ENCODE data around the gene CPXM1. TPM values are rescaled to one million over a fixed set of nuclear protein-coding genes. Genes with fewer than 3 reads are reported as not detected.
A peak's percentile ranks its signal among the peaks of the same experiment; 100 is the strongest.

Gene CPXM1
- total and polyA plus RNA-seq, 9 of the 15 experiments (the other 6 are each of a cell fraction or from before 2014, with no cell fraction given) = 0.04 to 1.1 (median 0.37) TPM; not detected in 2

DNA sequence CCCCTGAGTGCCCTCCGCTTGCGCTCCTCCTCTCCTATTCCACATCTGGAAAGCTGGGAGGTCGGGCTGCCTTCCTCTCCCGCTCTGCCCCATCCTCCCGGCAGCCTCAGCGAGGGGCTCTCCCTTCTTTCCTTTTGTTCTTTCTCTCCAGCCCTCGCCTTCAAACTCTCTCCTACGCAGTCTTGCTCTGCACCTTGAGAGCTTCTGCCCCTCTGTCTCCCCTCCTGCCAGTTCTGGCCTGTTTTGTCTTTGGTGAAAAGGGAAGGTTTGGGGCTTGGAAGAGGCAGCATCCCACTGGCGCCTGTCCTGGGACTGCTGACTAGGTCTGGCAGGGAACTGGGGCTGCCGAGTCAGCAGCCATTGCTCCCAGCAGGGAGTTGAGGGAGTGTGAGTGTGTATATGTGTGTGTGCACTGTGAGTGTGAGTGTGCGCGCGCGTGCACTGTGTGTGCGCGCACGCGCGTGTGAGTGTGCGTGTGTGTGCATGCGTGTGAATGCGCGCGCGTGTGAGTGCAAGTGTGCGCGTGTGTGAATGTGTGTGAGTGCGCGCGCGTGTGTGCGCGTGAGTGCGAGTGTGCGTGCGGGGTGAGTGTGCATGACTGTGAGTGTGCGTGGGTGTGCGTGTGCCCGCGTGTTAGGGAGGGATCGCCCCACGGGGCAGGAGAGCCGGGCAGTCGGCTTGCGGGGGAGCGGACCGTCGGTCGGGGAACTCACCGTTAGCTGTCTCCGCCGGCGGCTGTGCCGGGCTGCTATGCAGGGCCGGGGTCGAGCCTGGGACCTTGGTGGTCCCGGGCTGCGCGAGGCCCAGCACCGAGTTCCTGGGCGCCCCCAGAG is 523 bp downstream of the CPXM1 start:
- intact Hi-C loops (cut with micrococcal nuclease) = no loop called here
- DNase-seq (ENCODE audit: extremely low read depth in 1 of 4, low spot score in 3 of 4) = no peak
- no peak overlapping the region for H2AFZ ChIP-seq (ENCODE audit: low read depth, low read length)
- H3K4me3 ChIP-seq = no peak overlapping the region
- no peak overlapping the region; a peak in 1 of 4 replicates for H3K9ac ChIP-seq (ENCODE audit: insufficient read depth in 1 of 2, low read depth in 2 of 2, low read length in 2 of 2)
- no peaks in the 10 kb centered on the region for H3K79me2 ChIP-seq (ENCODE audit: control insufficient read depth, insufficient read depth, low read length)
- H3K36me3 ChIP-seq (ENCODE audit: control insufficient read depth, insufficient read depth, low read length) = no peaks in the 10 kb centered on the region
- WGBS (ENCODE audit: insufficient coverage, low coverage, missing lambda C conversion rate) = 53% methylated on average over 11 of the region's 61 CpGs
- no peak for FAIRE-seq
- no peaks in the 10 kb centered on the region for H3K9me3 ChIP-seq (replicated peaks; ENCODE audit: control insufficient read depth, insufficient read depth, low read depth, low read length)
- BruUV-seq (replicated peaks) = no TSS peak
- peaks cover 4 to 40% of the 10 kb centered on the region in 2 experiments; a peak in 4 of 5 replicates for H3K4me1 ChIP-seq (replicated peaks in 1 of 2; ENCODE audit: control insufficient read depth in 2 of 2, insufficient read depth in 2 of 2, low read length in 2 of 2)
- in situ Hi-C loops (cut with MboI) = no loop called here
- ChIA-PET CTCF (ENCODE audit: low intra/inter-chr PET ratio) (no interaction called here), POLR2A (interaction anchor here (1.0 kb wide), 1 partner anchor 10 kb away, joined by 4 read pairs; no protein-coding TSS in a partner anchor)
- peaks cover 12% of the 10 kb centered on the region; the same call in 1 of the 2 replicates for H4K20me1 ChIP-seq (replicated peaks; ENCODE audit: control insufficient read depth, insufficient read depth, low read length)
- no peaks in the 10 kb centered on the region for H3K9me1 ChIP-seq (ENCODE audit: control insufficient read depth, insufficient read depth, low read length)
- peaks cover 7 to 42% of the 10 kb centered on the region in 2 experiments; a peak in 4 of 5 replicates for H3K27me3 ChIP-seq (ENCODE audit: control insufficient read depth in 2 of 2, insufficient read depth in 2 of 2, low read length in 2 of 2)
- no peak overlapping the region for H3K27ac ChIP-seq (ENCODE audit: extremely low read depth, low read depth, low read length)
- H3K4me2 ChIP-seq (ENCODE audit: insufficient read depth, low read length) = no peak overlapping the region
- no peak for ATAC-seq
- TF ChIP-seq, protein P1, sequence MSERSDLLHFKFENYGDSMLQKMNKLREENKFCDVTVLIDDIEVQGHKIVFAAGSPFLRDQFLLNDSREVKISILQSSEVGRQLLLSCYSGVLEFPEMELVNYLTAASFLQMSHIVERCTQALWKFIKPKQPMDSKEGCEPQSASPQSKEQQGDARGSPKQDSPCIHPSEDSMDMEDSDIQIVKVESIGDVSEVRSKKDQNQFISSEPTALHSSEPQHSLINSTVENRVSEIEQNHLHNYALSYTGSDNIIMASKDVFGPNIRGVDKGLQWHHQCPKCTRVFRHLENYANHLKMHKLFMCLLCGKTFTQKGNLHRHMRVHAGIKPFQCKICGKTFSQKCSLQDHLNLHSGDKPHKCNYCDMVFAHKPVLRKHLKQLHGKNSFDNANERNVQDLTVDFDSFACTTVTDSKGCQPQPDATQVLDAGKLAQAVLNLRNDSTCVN (CRISPR knock-in tag; IDR thresholded peaks at IDR 0.05) = no peak
- TF ChIP-seq SRSF3 (IDR thresholded peaks at IDR 0.05; ENCODE audit: insufficient read depth, low read length) = no peak
- TF ChIP-seq NBN (IDR thresholded peaks at IDR 0.05; ENCODE audit: low read depth) = no peak
- TF ChIP-seq, protein P2, sequence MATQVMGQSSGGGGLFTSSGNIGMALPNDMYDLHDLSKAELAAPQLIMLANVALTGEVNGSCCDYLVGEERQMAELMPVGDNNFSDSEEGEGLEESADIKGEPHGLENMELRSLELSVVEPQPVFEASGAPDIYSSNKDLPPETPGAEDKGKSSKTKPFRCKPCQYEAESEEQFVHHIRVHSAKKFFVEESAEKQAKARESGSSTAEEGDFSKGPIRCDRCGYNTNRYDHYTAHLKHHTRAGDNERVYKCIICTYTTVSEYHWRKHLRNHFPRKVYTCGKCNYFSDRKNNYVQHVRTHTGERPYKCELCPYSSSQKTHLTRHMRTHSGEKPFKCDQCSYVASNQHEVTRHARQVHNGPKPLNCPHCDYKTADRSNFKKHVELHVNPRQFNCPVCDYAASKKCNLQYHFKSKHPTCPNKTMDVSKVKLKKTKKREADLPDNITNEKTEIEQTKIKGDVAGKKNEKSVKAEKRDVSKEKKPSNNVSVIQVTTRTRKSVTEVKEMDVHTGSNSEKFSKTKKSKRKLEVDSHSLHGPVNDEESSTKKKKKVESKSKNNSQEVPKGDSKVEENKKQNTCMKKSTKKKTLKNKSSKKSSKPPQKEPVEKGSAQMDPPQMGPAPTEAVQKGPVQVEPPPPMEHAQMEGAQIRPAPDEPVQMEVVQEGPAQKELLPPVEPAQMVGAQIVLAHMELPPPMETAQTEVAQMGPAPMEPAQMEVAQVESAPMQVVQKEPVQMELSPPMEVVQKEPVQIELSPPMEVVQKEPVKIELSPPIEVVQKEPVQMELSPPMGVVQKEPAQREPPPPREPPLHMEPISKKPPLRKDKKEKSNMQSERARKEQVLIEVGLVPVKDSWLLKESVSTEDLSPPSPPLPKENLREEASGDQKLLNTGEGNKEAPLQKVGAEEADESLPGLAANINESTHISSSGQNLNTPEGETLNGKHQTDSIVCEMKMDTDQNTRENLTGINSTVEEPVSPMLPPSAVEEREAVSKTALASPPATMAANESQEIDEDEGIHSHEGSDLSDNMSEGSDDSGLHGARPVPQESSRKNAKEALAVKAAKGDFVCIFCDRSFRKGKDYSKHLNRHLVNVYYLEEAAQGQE (IDR thresholded peaks at IDR 0.05; ENCODE audit: borderline replicate concordance) = no peak
- TF ChIP-seq, protein P2 (CRISPR knock-in tag; IDR thresholded peaks at IDR 0.05; ENCODE audit: low read depth) = no peak
- no peak for TF ChIP-seq FOXK2 (conservative IDR thresholded peaks at IDR 0.05 in 1 of 2, IDR thresholded peaks at IDR 0.05 in 1 of 2; ENCODE audit: low read depth in 2 of 2)
- TF ChIP-seq TCF7L2 (IDR thresholded peaks at IDR 0.05; ENCODE audit: low read depth, low read length) = no peak
- TF ChIP-seq, protein P3, sequence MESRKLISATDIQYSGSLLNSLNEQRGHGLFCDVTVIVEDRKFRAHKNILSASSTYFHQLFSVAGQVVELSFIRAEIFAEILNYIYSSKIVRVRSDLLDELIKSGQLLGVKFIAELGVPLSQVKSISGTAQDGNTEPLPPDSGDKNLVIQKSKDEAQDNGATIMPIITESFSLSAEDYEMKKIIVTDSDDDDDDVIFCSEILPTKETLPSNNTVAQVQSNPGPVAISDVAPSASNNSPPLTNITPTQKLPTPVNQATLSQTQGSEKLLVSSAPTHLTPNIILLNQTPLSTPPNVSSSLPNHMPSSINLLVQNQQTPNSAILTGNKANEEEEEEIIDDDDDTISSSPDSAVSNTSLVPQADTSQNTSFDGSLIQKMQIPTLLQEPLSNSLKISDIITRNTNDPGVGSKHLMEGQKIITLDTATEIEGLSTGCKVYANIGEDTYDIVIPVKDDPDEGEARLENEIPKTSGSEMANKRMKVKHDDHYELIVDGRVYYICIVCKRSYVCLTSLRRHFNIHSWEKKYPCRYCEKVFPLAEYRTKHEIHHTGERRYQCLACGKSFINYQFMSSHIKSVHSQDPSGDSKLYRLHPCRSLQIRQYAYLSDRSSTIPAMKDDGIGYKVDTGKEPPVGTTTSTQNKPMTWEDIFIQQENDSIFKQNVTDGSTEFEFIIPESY (CRISPR knock-in tag; IDR thresholded peaks at IDR 0.05) = peak; percentile 82
- TF ChIP-seq ZNF76 (CRISPR knock-in tag; IDR thresholded peaks at IDR 0.05; ENCODE audit: borderline replicate concordance) = no peak
- no peak for TF ChIP-seq MAFK (IDR thresholded peaks at IDR 0.05; ENCODE audit: low read length)

Data from K562 (cell line).